SK-N-SH (cell line): ENCODE results near the gene PTGIS. TPM values are rescaled to one million over a fixed set of nuclear protein-coding genes. Genes with fewer than 3 reads are reported as not detected.

Source experiments
- CTCF ChIA-PET: fragments of 300-600, 350-600 bp; formaldehyde crosslinking; extraction: SDS; loops from one replicate; lab custom pipeline; 2021; lab: Yijun Ruan, JAX
- POLR2A ChIA-PET: fragments of 350-600 bp; sonication (Branson Sonifier 250); formaldehyde crosslinking; extraction: SDS; loops from one replicate; lab custom pipeline; 2020; ENCODE audit warnings: antibody characterized with exemption, inconsistent platforms; lab: Yijun Ruan, JAX
- DNase-seq: peaks from one replicate; pipeline ENCODE4 v3.0.0; 2012
- H2AFZ ChIP-seq: fragments of 200-600 bp; sonication (generic); 2 replicates; pipeline ENCODE4 v1.8.1; 2016; ENCODE audit warnings: antibody characterized with exemption, mild to moderate bottlenecking, low read depth
- H3F3A ChIP-seq: fragments of 200-600 bp; sonication (generic); replicated peaks from 2 replicates; pipeline ENCODE3; 2016; ENCODE audit warnings: antibody characterized with exemption, mild to moderate bottlenecking; ENCODE audit not compliant: insufficient read depth
- H3K27ac ChIP-seq, 2 experiments: fragments of 200-500 bp in 1 of 2; fragments of 200-600 bp in 1 of 2; sonication (Bioruptor generic) in 1 of 2; sonication (generic), shearing (Covaris generic) in 1 of 2; 2 replicates each; pipeline versions ENCODE4 v1.5.1 to v1.6.1; 2014 to 2016; ENCODE audit warnings: low read depth in 2 of 2, inconsistent platforms in 1 of 2, low read length in 1 of 2, mild to moderate bottlenecking in 1 of 2, mixed read lengths in 1 of 2
- H3K27me3 ChIP-seq: fragments of 200-600 bp; sonication (generic), shearing (Covaris generic); 2 replicates; pipeline ENCODE4 v1.6.1; 2016; ENCODE audit warnings: mixed run types; ENCODE audit not compliant: insufficient read depth
- H3K36me3 ChIP-seq, 2 experiments: fragments of 200-500 bp in 1 of 2; fragments of 200-600 bp in 1 of 2; sonication (Bioruptor generic) in 1 of 2; sonication (generic) in 1 of 2; replicated peaks in 1 of 2; 2 replicates each; pipeline versions ENCODE3 to v1.5.1; 2014 to 2016; ENCODE audit warnings: low read length in 1 of 2, mild to moderate bottlenecking in 1 of 2; ENCODE audit not compliant: insufficient read depth in 2 of 2, control insufficient read depth in 1 of 2
- H3K4me1 ChIP-seq, 2 experiments: fragments of 200-500 bp in 1 of 2; fragments of 200-600 bp in 1 of 2; sonication (Bioruptor generic) in 1 of 2; sonication (generic), shearing (Covaris generic) in 1 of 2; 2 replicates each; pipeline versions ENCODE4 v1.5.1 to v1.6.1; 2014 to 2016; ENCODE audit warnings: low read depth in 1 of 2, low read length in 1 of 2, mixed run types in 1 of 2; ENCODE audit not compliant: insufficient read depth in 2 of 2, control insufficient read depth in 1 of 2
- H3K4me2 ChIP-seq: fragments of 200-600 bp; sonication (generic), shearing (Covaris generic); 2 replicates; pipeline ENCODE4 v1.6.1; 2017; ENCODE audit warnings: mixed run types
- H3K4me3 ChIP-seq, 2 experiments: fragments of 200-500 bp in 1 of 2; fragments of 200-600 bp in 1 of 2; sonication (Bioruptor generic) in 1 of 2; sonication (generic), shearing (Covaris generic) in 1 of 2; 2 replicates each; pipeline versions ENCODE4 v1.5.1 to v1.8.1; 2014 to 2016; ENCODE audit warnings: low read depth in 2 of 2, inconsistent platforms in 1 of 2, low read length in 1 of 2, mild to moderate bottlenecking in 1 of 2, mixed read lengths in 1 of 2, moderate library complexity in 1 of 2
- H3K79me2 ChIP-seq: fragments of 200-600 bp; sonication (generic); 2 replicates; pipeline ENCODE4 v1.8.1; 2017; ENCODE audit warnings: mild to moderate bottlenecking; ENCODE audit not compliant: insufficient read depth
- H3K9ac ChIP-seq: fragments of 200-600 bp; sonication (generic); 2 replicates; pipeline ENCODE4 v1.6.1; 2017; ENCODE audit warnings: mixed run types
- H3K9me2 ChIP-seq: fragments of 200-600 bp; sonication (generic); 2 replicates; pipeline ENCODE4 v1.6.1; 2017; ENCODE audit warnings: mixed run types
- H3K9me3 ChIP-seq: fragments of 200-600 bp; sonication (generic); 2 replicates; pipeline ENCODE4 v1.6.1; 2017; ENCODE audit warnings: mixed run types, mild to moderate bottlenecking, moderate library complexity
- H4K20me1 ChIP-seq: fragments of 200-600 bp; sonication (generic); 2 replicates; pipeline ENCODE4 v1.6.1; 2017; ENCODE audit warnings: mild to moderate bottlenecking, mixed run types; ENCODE audit not compliant: insufficient read depth
- CTCF ChIP-seq: fragments of 200-600 bp; sonication (generic); IDR thresholded peaks from 2 replicates; pipeline ENCODE4 v1.6.1; 2017; ENCODE audit warnings: antibody characterized with exemption, mild to moderate bottlenecking, moderate library complexity
- ELF1 ChIP-seq: IDR thresholded peaks from 2 replicates; pipeline ENCODE4 v1.4.0; 2012
- EP300 ChIP-seq, 2 experiments: IDR thresholded peaks; 2 replicates each; pipeline versions ENCODE4 v1.4.0 to v1.6.1; 2012; ENCODE audit warnings: borderline replicate concordance in 1 of 2, low read depth in 1 of 2, low read length in 1 of 2
- FOXJ3 ChIP-seq: sonication (generic); formaldehyde crosslinking; IDR thresholded peaks from 2 replicates; pipeline ENCODE4 v1.5.1; 2020; ENCODE audit warnings: mild to moderate bottlenecking, missing genetic modification reagents
- FOXM1 ChIP-seq: IDR thresholded peaks from 2 replicates; pipeline ENCODE4 v1.4.0; 2012; ENCODE audit warnings: low read depth, mild to moderate bottlenecking
- GABPA ChIP-seq: IDR thresholded peaks from 2 replicates; pipeline ENCODE4 v1.4.0; 2012; ENCODE audit warnings: low read depth, mild to moderate bottlenecking
- IRF3 ChIP-seq: fragments of 150-350 bp; IDR thresholded peaks from 2 replicates; pipeline ENCODE4 v1.6.1; 2016; ENCODE audit warnings: mild to moderate bottlenecking, low read depth, low read length
- JUND ChIP-seq: IDR thresholded peaks from 2 replicates; pipeline ENCODE4 v1.4.0; 2012
- MAX ChIP-seq: IDR thresholded peaks from 2 replicates; pipeline ENCODE4 v1.4.0; 2012; ENCODE audit warnings: low read depth
- NRF1 ChIP-seq: IDR thresholded peaks from 2 replicates; pipeline ENCODE4 v1.6.1; 2012; ENCODE audit warnings: low read depth, mild to moderate bottlenecking, low read length
- PBX3 ChIP-seq: IDR thresholded peaks from 2 replicates; pipeline ENCODE4; 2012
- POLR2AphosphoS5 ChIP-seq: IDR thresholded peaks from 2 replicates; pipeline ENCODE4 v1.6.1; 2012; ENCODE audit warnings: low read depth, low read length
- RAD21 ChIP-seq: IDR thresholded peaks from 2 replicates; pipeline ENCODE4 v1.6.1; 2012; ENCODE audit warnings: mild to moderate bottlenecking, low read length
- RCOR1 ChIP-seq: fragments of 150-350 bp; IDR thresholded peaks from 2 replicates; pipeline ENCODE4 v1.6.1; 2017; ENCODE audit warnings: antibody characterized with exemption, low read length
- REST ChIP-seq: IDR thresholded peaks from 2 replicates; pipeline ENCODE4 v1.6.1; 2012; ENCODE audit warnings: mild to moderate bottlenecking, low read depth, low read length, moderate library complexity
- SIN3A ChIP-seq: IDR thresholded peaks from 2 replicates; pipeline ENCODE4 v1.6.1; 2012; ENCODE audit warnings: low read depth, mild to moderate bottlenecking, low read length, moderate library complexity, borderline replicate concordance
- SMC3 ChIP-seq: IDR thresholded peaks from 2 replicates; pipeline ENCODE4 v1.6.1; 2012; ENCODE audit warnings: low read depth, low read length, improper control_type of control experiment
- TCF12 ChIP-seq: IDR thresholded peaks from 2 replicates; pipeline ENCODE4 v1.4.0; 2012
- TEAD4 ChIP-seq: IDR thresholded peaks from 2 replicates; pipeline ENCODE4 v1.4.0; 2012; ENCODE audit warnings: mild to moderate bottlenecking, borderline replicate concordance; ENCODE audit not compliant: insufficient read depth
- WGBS: methylation state at CpG from one replicate; pipeline ENCODE4 v1.1.6; 2017; ENCODE audit warnings: low lambda C conversion rate; 5-methylcytosine and 5-hydroxymethylcytosine counted together
- polyA plus RNA-seq, 3 experiments: library from polyadenylated mRNA; depleted of rRNA; stranded (reverse); fragments of >200 nt; gene quantifications; 2 replicates each; pipeline ENCODE4 v1.2.3, GENCODE V29; 2012

Gene PTGIS
- polyA plus RNA-seq, 1 of the 3 experiments (the other 2 are of a cell fraction): 1.0 TPM

GRCh38 chr20:49540232-49540620 lies 27.7 kb downstream of the PTGIS start (continued):
- no peak for TF ChIP-seq CTCF
- TF ChIP-seq, all 33 proteins: peak for 0

- no peaks in the 10 kb centered on the region for H3K36me3 ChIP-seq
- no peak for DNase-seq
- no peak overlapping the region for H3K4me2 ChIP-seq
- no peak overlapping the region for H3K9ac ChIP-seq
- H3K9me3 ChIP-seq: no peaks in the 10 kb centered on the region
- ChIA-PET POLR2A (no interaction called here), CTCF (interaction anchor here (0.5 to 20.0 kb wide), 17 partner anchors 14 to 349 kb away, joined by 3 to 556 read pairs (median 8); no protein-coding TSS in a partner anchor)
- no peaks in the 10 kb centered on the region for H3F3A ChIP-seq
- H2AFZ ChIP-seq: no peak overlapping the region
- H3K27ac ChIP-seq: no peak overlapping the region
- no peaks in the 10 kb centered on the region for H3K79me2 ChIP-seq
- H3K4me3 ChIP-seq: no peak overlapping the region
- no peaks in the 10 kb centered on the region for H3K27me3 ChIP-seq
- no peaks in the 10 kb centered on the region for H3K9me2 ChIP-seq
- no peaks in the 10 kb centered on the region; a peak in 1 of 4 replicates for H3K4me1 ChIP-seq
- H4K20me1 ChIP-seq: no peaks in the 10 kb centered on the region
- 83% methylated on average over 17 of the region's 21 CpGs for WGBS
- no peak for TF ChIP-seq REST
- TF ChIP-seq RCOR1: no peak
- no peak for TF ChIP-seq CTCF
- TF ChIP-seq JUND: no peak
- no peak for TF ChIP-seq FOXJ3
- no peak for TF ChIP-seq IRF3
- TF ChIP-seq PBX3: no peak
- TF ChIP-seq FOXM1: no peak
- no peak for TF ChIP-seq RAD21
- TF ChIP-seq ELF1: no peak
- no peak for TF ChIP-seq SMC3
- no peak for TF ChIP-seq TCF12
- no peak for TF ChIP-seq MAX
- no peak for TF ChIP-seq POLR2AphosphoS5
- TF ChIP-seq TEAD4: no peak
- TF ChIP-seq SIN3A: no peak
- TF ChIP-seq GABPA: no peak
- no peak for TF ChIP-seq EP300 (IDR thresholded peaks at IDR 0.05; ENCODE audit: borderline replicate concordance in 1 of 2, low read depth in 1 of 2, low read length in 1 of 2)
- TF ChIP-seq NRF1: no peak
Observed at GRCh38 chr20:49539481-49540231, 28.3 kb downstream of the PTGIS start.
